OCI-LY1 (cell line): ENCODE data around the gene FOXN1.

ENCODE experiments used
- H2AFZ ChIP-seq: fragments of 200-600 bp; sonication (generic), shearing (Covaris generic); 2 replicates; pipeline ENCODE4 v1.6.0; 2014; ENCODE audit warnings: antibody characterized with exemption, mild to moderate bottlenecking, low read length
- H3F3A ChIP-seq: fragments of 200-600 bp; sonication (generic), shearing (Covaris generic); 2 replicates; pipeline ENCODE4 v1.6.0; 2014; ENCODE audit warnings: mild to moderate bottlenecking, antibody characterized with exemption, low read length, moderate library complexity; ENCODE audit not compliant: insufficient read depth
- H3K27ac ChIP-seq: fragments of 200-600 bp; sonication (generic); 2 replicates; pipeline ENCODE4 v1.5.1; 2014; ENCODE audit warnings: low read length, mixed run types, mild to moderate bottlenecking, low read depth; ENCODE audit not compliant: poor library complexity, severe bottlenecking
- H3K27me3 ChIP-seq: fragments of 200-600 bp; sonication (generic); 2 replicates; pipeline ENCODE4 v1.6.0; 2014; ENCODE audit warnings: antibody characterized with exemption, mild to moderate bottlenecking, low read length, moderate library complexity; ENCODE audit not compliant: insufficient read depth
- H3K36me3 ChIP-seq: fragments of 200-600 bp; sonication (generic); 2 replicates; pipeline ENCODE4 v1.6.1; 2014; ENCODE audit warnings: mild to moderate bottlenecking, antibody characterized with exemption, low read length, moderate library complexity, mixed read lengths; ENCODE audit not compliant: insufficient read depth
- H3K4me1 ChIP-seq: fragments of 200-600 bp; sonication (generic); 2 replicates; pipeline ENCODE4 v1.5.1; 2014; ENCODE audit warnings: mild to moderate bottlenecking, low read length, moderate library complexity; ENCODE audit not compliant: insufficient read depth, severe bottlenecking
- H3K4me2 ChIP-seq: fragments of 200-600 bp; sonication (generic), shearing (Covaris generic); 2 replicates; pipeline ENCODE4 v1.6.1; 2014; ENCODE audit warnings: low read length
- H3K4me3 ChIP-seq: fragments of 200-600 bp; sonication (generic); 2 replicates; pipeline ENCODE4 v1.5.1; 2014; ENCODE audit warnings: low read length, low read depth, mild to moderate bottlenecking, mixed read lengths; ENCODE audit not compliant: poor library complexity, severe bottlenecking
- H3K79me2 ChIP-seq: fragments of 200-600 bp; shearing (Covaris generic); 2 replicates; pipeline ENCODE4 v1.6.1; 2016; ENCODE audit warnings: mixed run types, low read length, mixed read lengths; ENCODE audit not compliant: insufficient read depth
- H3K9ac ChIP-seq: fragments of 200-600 bp; sonication (generic), shearing (Covaris generic); 2 replicates; pipeline ENCODE4 v1.6.1; 2014; ENCODE audit warnings: mild to moderate bottlenecking, low read length, mixed read lengths
- H3K9me2 ChIP-seq: fragments of 200-600 bp; sonication (generic), shearing (Covaris generic); 2 replicates; pipeline ENCODE4 v1.6.1; 2014; ENCODE audit warnings: low read depth, mild to moderate bottlenecking, low read length, mixed read lengths
- H3K9me3 ChIP-seq: fragments of 200-600 bp; shearing (Covaris generic); 2 replicates; pipeline ENCODE4 v1.6.1; 2014; ENCODE audit warnings: low read length, mixed read lengths
- H4K20me1 ChIP-seq: fragments of 200-600 bp; sonication (generic), shearing (Covaris generic); 2 replicates; pipeline ENCODE4 v1.6.0; 2016; ENCODE audit warnings: mild to moderate bottlenecking, low read length; ENCODE audit not compliant: insufficient read depth
- EZH2 ChIP-seq: fragments of 200-600 bp; sonication (generic), shearing (Covaris generic); IDR thresholded peaks from 2 replicates; pipeline ENCODE4 v1.8.0; 2017; ENCODE audit warnings: borderline replicate concordance, mixed run types, mild to moderate bottlenecking, antibody characterized with exemption, low read length, moderate library complexity, mixed read lengths
- TF ChIP-seq, protein P1 (sequence below): fragments of 200-600 bp; sonication (generic), shearing (Covaris generic); IDR thresholded peaks from 2 replicates; pipeline ENCODE4 v1.5.1; 2017; ENCODE audit warnings: mild to moderate bottlenecking, antibody characterized with exemption, low read length, moderate library complexity, mixed read lengths

FOXN1 gene

DNA sequence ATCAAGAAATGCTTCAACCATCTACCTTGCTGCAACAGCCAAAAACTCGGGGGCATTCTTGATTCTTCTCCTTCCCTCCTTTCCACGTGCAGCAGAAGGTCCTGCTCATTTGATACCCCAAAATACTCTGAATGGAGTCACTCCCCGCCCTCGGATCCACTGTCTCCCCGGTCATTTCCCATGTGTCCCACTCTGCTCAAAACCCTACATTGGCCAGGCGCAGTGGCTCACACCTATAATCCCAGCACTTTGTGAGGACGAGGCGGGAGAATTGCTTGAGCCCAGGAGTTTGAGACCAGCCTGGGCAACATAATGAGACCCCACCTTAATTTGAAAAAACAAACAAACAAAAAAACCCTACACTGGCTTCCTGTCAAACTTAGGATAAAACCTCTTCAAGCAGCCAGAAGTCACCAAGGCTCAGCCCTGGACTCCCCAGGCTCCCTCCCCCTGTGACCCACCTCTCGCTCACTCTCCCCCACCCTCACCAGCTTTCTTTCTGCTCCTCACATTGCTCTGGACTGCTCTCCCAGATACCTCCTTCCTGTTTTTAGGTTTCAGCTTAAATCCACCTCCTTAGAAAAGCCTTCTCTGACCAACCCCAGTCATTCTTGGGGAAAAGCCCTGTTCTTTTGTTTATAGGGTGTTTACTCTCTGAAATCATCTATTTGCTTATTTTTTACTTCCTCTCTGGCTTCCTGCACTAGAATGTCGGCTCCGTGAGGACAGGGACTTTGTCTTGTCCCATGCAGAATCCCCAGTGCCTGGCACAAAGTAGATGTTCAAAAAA is 29.9 kb upstream of the FOXN1 start:
- H3K27ac ChIP-seq: no peak overlapping the region
- no peaks in the 10 kb centered on the region for H3K27me3 ChIP-seq
- H3K4me2 ChIP-seq: no peak overlapping the region
- no peaks in the 10 kb centered on the region for H3K36me3 ChIP-seq
- TF ChIP-seq, protein P1, sequence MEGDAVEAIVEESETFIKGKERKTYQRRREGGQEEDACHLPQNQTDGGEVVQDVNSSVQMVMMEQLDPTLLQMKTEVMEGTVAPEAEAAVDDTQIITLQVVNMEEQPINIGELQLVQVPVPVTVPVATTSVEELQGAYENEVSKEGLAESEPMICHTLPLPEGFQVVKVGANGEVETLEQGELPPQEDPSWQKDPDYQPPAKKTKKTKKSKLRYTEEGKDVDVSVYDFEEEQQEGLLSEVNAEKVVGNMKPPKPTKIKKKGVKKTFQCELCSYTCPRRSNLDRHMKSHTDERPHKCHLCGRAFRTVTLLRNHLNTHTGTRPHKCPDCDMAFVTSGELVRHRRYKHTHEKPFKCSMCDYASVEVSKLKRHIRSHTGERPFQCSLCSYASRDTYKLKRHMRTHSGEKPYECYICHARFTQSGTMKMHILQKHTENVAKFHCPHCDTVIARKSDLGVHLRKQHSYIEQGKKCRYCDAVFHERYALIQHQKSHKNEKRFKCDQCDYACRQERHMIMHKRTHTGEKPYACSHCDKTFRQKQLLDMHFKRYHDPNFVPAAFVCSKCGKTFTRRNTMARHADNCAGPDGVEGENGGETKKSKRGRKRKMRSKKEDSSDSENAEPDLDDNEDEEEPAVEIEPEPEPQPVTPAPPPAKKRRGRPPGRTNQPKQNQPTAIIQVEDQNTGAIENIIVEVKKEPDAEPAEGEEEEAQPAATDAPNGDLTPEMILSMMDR: no peak
- TF ChIP-seq EZH2: no peak
- no peaks in the 10 kb centered on the region for H3K9me2 ChIP-seq
- no peaks in the 10 kb centered on the region for H3K4me1 ChIP-seq
- no peaks in the 10 kb centered on the region for H3F3A ChIP-seq
- H2AFZ ChIP-seq: no peak overlapping the region
- H3K9me3 ChIP-seq: no peaks in the 10 kb centered on the region
- no peak overlapping the region for H3K9ac ChIP-seq
- no peak overlapping the region for H3K4me3 ChIP-seq
- no peaks in the 10 kb centered on the region for H3K79me2 ChIP-seq
- H4K20me1 ChIP-seq: no peaks in the 10 kb centered on the region

DNA sequence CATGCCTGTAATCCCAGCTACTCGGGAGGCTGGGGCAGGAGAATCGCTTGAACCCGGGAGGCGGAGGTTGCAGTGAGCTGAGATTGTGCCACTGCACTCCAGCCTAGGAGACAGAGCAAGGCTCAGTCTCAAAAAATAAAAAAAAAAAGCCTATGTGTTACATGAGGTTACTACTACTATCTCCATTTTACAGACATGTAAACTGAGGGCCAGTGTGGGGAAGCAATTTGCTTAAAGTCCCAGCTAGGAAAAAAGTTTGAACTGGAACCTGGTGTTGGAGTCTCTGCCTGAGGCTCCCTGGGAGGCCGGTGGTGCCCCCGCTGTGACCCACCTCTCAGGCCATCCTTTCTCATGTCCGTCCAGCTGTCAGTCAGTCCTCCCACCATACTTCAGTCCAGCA is 28.2 kb upstream of the FOXN1 start:
- TF ChIP-seq, protein P1: no peak
- TF ChIP-seq EZH2: no peak
- Histone ChIP-seq H3K27me3 (no peaks in the 10 kb centered on the region), H3K79me2 (no peaks in the 10 kb centered on the region), H3K9me3 (no peaks in the 10 kb centered on the region), H3K27ac (no peak overlapping the region), H3K4me2 (no peak overlapping the region), H3K9me2 (no peaks in the 10 kb centered on the region), H3K9ac (no peak overlapping the region), H3K4me3 (no peak overlapping the region), H3K4me1 (no peaks in the 10 kb centered on the region), H4K20me1 (no peaks in the 10 kb centered on the region), H2AFZ (no peak overlapping the region), H3K36me3 (no peaks in the 10 kb centered on the region), H3F3A (no peaks in the 10 kb centered on the region)

DNA sequence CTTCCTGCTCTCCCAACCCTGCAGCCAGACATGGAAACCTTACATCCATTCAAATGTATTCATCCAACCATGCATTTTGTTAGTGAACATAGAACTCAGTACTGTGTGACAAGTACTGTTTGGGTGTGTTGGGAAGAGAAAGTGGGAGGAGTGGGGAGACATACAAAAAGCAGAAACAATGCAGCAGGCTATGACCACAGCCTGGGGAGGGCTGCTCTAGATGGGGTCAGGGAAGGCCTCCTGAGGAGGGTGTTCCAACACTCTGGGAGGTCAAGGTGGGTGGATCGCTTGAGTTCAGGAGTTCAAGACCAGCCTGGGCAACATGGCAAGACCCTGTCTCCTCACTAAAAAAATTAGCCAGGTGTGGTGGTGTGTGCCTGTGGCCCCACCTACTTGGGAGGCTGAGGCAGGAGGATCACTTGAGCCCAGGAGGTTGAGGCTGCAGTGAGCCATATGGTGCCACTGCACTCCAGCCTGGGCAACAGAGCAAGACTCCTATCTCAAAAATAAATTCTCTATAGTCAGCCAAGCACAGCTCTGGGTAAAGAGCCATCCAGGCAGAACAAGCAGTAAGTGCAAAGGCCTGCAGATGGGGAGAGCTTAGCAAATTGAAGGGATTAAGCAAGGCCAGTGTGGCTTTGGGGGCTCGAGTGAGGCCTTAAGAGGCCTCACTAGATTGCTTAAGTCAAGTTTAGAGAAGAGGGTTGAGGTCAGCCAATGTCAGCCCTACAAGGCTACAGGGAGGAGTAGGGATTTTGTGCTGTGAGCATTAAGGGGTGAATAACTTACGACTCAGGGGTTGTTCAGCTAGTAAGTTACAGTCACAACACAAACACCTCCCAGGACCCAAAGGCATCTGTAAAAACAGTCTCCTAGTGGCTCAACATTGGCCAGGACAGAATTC is 27.2 kb upstream of the FOXN1 start:
- Histone ChIP-seq H3K79me2 (no peaks in the 10 kb centered on the region), H4K20me1 (no peaks in the 10 kb centered on the region), H3K4me1 (no peaks in the 10 kb centered on the region), H3K9me3 (no peaks in the 10 kb centered on the region), H3F3A (no peaks in the 10 kb centered on the region), H2AFZ (no peak overlapping the region), H3K27ac (no peak overlapping the region), H3K9me2 (no peaks in the 10 kb centered on the region), H3K4me2 (no peak overlapping the region), H3K36me3 (no peaks in the 10 kb centered on the region), H3K27me3 (no peaks in the 10 kb centered on the region), H3K9ac (no peak overlapping the region), H3K4me3 (no peak overlapping the region)
- TF ChIP-seq, protein P1: no peak
- no peak for TF ChIP-seq EZH2
